RWPE2 (cell line): Measurements from ENCODE around the gene ZFPM1.
"Not testable (repeated sequence)": the region's sequence is repeated elsewhere in the genome, so short reads cannot be mapped to it uniquely, and the experiment has no call there.

Experiments used
- ATAC-seq: fragments of 200-7000 bp; cut with Tn5 transposase; 3 replicates; pipeline ENCODE4 v1.9.1; 2021; ENCODE audit warnings: low read depth
- DNase-seq: peaks from one replicate; pipeline ENCODE4 v3.0.0-alpha.2; 2020; ENCODE audit warnings: low spot score
- H3K27ac ChIP-seq: fragments of 450-650 bp; 2 replicates; pipeline ENCODE4 v1.5.1; 2017; ENCODE audit warnings: mild to moderate bottlenecking; ENCODE audit not compliant: poor library complexity, severe bottlenecking
- H3K27me3 ChIP-seq: fragments of 250-450 bp; sonication (Bioruptor Pico); 2 replicates; pipeline ENCODE4 v1.5.1; 2021; ENCODE audit warnings: mild to moderate bottlenecking, moderate library complexity; ENCODE audit not compliant: insufficient read depth, poor library complexity, severe bottlenecking
- H3K36me3 ChIP-seq: fragments of 250-450 bp; sonication (Bioruptor Pico); 2 replicates; pipeline ENCODE4 v1.5.1; 2020; ENCODE audit warnings: low read depth, mild to moderate bottlenecking, moderate library complexity
- H3K4me1 ChIP-seq: fragments of 250-450 bp; sonication (Bioruptor Pico); 2 replicates; pipeline ENCODE4 v1.5.1; 2021; ENCODE audit warnings: mild to moderate bottlenecking, moderate library complexity; ENCODE audit not compliant: insufficient read depth, poor library complexity, severe bottlenecking
- H3K4me3 ChIP-seq: fragments of 250-450 bp; sonication (Bioruptor Pico); 2 replicates; pipeline ENCODE4 v1.5.1; 2021; ENCODE audit warnings: mild to moderate bottlenecking, moderate library complexity; ENCODE audit not compliant: severe bottlenecking
- H3K9me3 ChIP-seq: fragments of 250-450 bp; sonication (Bioruptor Pico); 2 replicates; pipeline ENCODE4 v1.5.1; 2021; ENCODE audit warnings: mild to moderate bottlenecking, moderate library complexity; ENCODE audit not compliant: severe bottlenecking
- CTCF ChIP-seq: fragments of 450-650 bp; IDR thresholded peaks from one replicate; pipeline ENCODE4 v1.5.1; 2017; ENCODE audit warnings: mild to moderate bottlenecking, moderate library complexity; ENCODE audit not compliant: poor library complexity, severe bottlenecking

Gene ZFPM1

DNA sequence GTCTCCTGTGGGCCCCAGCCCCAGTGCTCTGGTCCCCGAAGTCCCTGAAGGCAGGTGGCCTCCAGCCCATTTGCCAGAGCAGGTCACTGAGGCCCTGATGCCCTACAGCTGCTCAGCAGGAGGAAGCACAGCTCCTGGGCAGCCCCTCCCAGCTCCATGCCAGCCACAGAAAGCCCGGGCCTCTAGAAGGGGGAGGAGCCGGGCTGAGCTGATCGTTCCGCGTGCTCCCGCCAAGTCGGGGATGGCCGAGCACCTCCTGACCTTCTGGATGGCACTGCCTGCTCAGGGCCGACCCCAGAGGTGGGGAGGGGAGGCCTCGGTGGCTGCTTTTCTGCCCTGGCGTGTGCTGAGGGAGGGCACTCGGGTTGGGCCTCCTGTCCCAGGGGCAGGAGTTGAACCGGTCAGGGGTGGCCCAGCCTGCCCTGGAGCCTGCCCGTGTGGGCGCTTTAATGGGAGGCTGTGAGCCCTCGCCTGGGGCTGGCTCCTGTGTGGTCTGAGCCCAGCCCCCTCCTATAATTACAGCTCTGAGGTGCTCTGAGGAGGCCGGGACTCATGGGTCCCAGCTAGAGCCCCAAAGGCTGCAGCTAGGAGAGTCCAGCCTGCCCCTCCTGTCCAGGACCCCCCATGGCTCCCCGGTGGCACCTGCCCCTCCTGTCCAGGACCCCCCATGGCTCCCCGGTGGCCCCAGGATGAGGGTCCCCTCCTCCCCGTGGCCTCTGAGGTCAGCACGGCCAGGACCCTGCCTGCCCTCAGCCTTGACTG lies 29.7 kb downstream of the ZFPM1 start:
- H3K4me3 ChIP-seq, result no peak overlapping the region
- TF ChIP-seq CTCF, result no peak
- ATAC-seq (no peak), DNase-seq (no peak)
- no peaks in the 10 kb centered on the region for H3K9me3 ChIP-seq
- H3K4me1 ChIP-seq, result no peaks in the 10 kb centered on the region
- no peaks in the 10 kb centered on the region for H3K36me3 ChIP-seq
- H3K27ac ChIP-seq, result no peak overlapping the region
- no peaks in the 10 kb centered on the region for H3K27me3 ChIP-seq

- ATAC-seq, result no peak
- TF ChIP-seq CTCF, result no peak
Observed at GRCh38 chr16:88483392-88483641, 30.2 kb downstream of the ZFPM1 start.

GRCh38 chr16:88484505-88485365 lies 31.7 kb downstream of the ZFPM1 start:
- no peak for TF ChIP-seq CTCF
- no peaks in the 10 kb centered on the region for H3K9me3 ChIP-seq
- no peak overlapping the region for H3K27ac ChIP-seq
- no peak overlapping the region for H3K4me3 ChIP-seq
- H3K36me3 ChIP-seq, result no peaks in the 10 kb centered on the region
- no peak for DNase-seq
- no peaks in the 10 kb centered on the region for H3K4me1 ChIP-seq
- no peak for ATAC-seq
- no peaks in the 10 kb centered on the region for H3K27me3 ChIP-seq

More at GRCh38 chr16:88483392-88483641, 30.2 kb downstream of the ZFPM1 start:
- Histone ChIP-seq H3K27ac (no peak overlapping the region), H3K9me3 (no peaks in the 10 kb centered on the region), H3K4me1 (no peaks in the 10 kb centered on the region), H3K36me3 (no peaks in the 10 kb centered on the region), H3K4me3 (no peak overlapping the region), H3K27me3 (no peaks in the 10 kb centered on the region)
- DNase-seq, result no peak

- H3K27me3 ChIP-seq, DNase-seq: not testable (repeated sequence)
Observed at GRCh38 chr16:88485366-88485741, 32.3 kb downstream of the ZFPM1 start.

GRCh38 chr16:88486398-88487123 lies 33.5 kb downstream of the ZFPM1 start:
- TF ChIP-seq CTCF, result no peak
- Histone ChIP-seq H3K4me1 (no peaks in the 10 kb centered on the region), H3K27ac (no peak overlapping the region), H3K27me3 (no peaks in the 10 kb centered on the region), H3K9me3 (no peaks in the 10 kb centered on the region), H3K36me3 (no peaks in the 10 kb centered on the region), H3K4me3 (no peak overlapping the region)
- no peak for ATAC-seq
- no peak for DNase-seq

More at GRCh38 chr16:88485366-88485741, 32.3 kb downstream of the ZFPM1 start:
- ATAC-seq, H3K9me3 ChIP-seq, H3K27ac ChIP-seq, H3K4me3 ChIP-seq, H3K36me3 ChIP-seq, H3K4me1 ChIP-seq: not testable (repeated sequence)
